ENCODE measurements around the gene JADE2. TPM values are rescaled to one million over a fixed set of nuclear protein-coding genes. Genes with fewer than 3 reads are reported as not detected.

JADE2 gene
- total RNA-seq, 1 experiment from 2014 or later = 39.9 TPM

- no peak for TF ChIP-seq FOSL1 (IDR thresholded peaks at IDR 0.05; ENCODE audit: low read depth)
- no peak for TF ChIP-seq SP1 (IDR thresholded peaks at IDR 0.05; ENCODE audit: low read depth)
- no peak for TF ChIP-seq RAD21 (IDR thresholded peaks at IDR 0.05; ENCODE audit: low read depth)
- TF ChIP-seq JUND (IDR thresholded peaks at IDR 0.05) = no peak
- TF ChIP-seq EZH2phosphoT487 (IDR thresholded peaks at IDR 0.05; ENCODE audit: borderline replicate concordance) = no peak
- no peak for TF ChIP-seq ELF1 (IDR thresholded peaks at IDR 0.05; ENCODE audit: borderline replicate concordance, low read depth)
- no peak for TF ChIP-seq EGR1 (IDR thresholded peaks at IDR 0.05; ENCODE audit: low read depth)
- no peak for TF ChIP-seq REST (IDR thresholded peaks at IDR 0.05; ENCODE audit: low read depth)
- no peak for TF ChIP-seq CEBPB (IDR thresholded peaks at IDR 0.05; ENCODE audit: low read depth)
These were observed 21.6 kb downstream of the JADE2 start for GRCh38 chr5:134547066-134547465.

More at GRCh38 chr5:134547066-134547465, 21.6 kb downstream of the JADE2 start:
- RAD21 ChIA-PET (ENCODE audit: low non-redundant PET in 1 of 2, low total read pairs in 2 of 2, uncharacterized antibody in 2 of 2, unreplicated experiment in 2 of 2) = interaction anchor here in 1 of 2 experiments (0.7 kb wide), 1 partner anchor 155 kb away, joined by 3 read pairs; no protein-coding TSS in a partner anchor
- Histone ChIP-seq H3K9ac (ENCODE audit: low read length) (no peak overlapping the region), H2AFZ (ENCODE audit: low read depth, low read length, poor library complexity, severe bottlenecking) (no peak overlapping the region), H4K20me1 (ENCODE audit: insufficient read depth) (no peaks in the 10 kb centered on the region), H3K4me1 (ENCODE audit: control insufficient read depth in 1 of 2, insufficient read depth in 2 of 2, low read length in 2 of 2) (peaks cover 0 to 3% of the 10 kb centered on the region in 2 experiments; a peak in 1 of 4 replicates), H3K27me3 (ENCODE audit: insufficient read depth, low read length) (no peaks in the 10 kb centered on the region), H3K4me2 (ENCODE audit: low read length) (no peak overlapping the region), H3K9me2 (ENCODE audit: insufficient read depth) (no peaks in the 10 kb centered on the region), H3K79me2 (ENCODE audit: insufficient read depth, low read length) (no peaks in the 10 kb centered on the region), H3K4me3 (replicated peaks in 1 of 2; ENCODE audit: low read depth in 1 of 2, low read length in 2 of 2) (no peak overlapping the region), H3K36me3 (ENCODE audit: control insufficient read depth in 1 of 2, insufficient read depth in 2 of 2, low read length in 2 of 2) (peaks cover 2 to 10% of the 10 kb centered on the region in 2 experiments; a peak in 2 of 4 replicates), H3K9me3 (ENCODE audit: control insufficient read depth in 1 of 2, insufficient read depth in 1 of 2, low read depth in 1 of 2, low read length in 2 of 2) (no peaks in the 10 kb centered on the region), H3K27ac (ENCODE audit: low read depth, low read length) (no peak overlapping the region)
- DNase-seq (ENCODE audit: low read depth, low spot score) (no peak), ATAC-seq (no peak)
- POLR2A ChIA-PET = no interaction called here
- no TSS peak for BruUV-seq (replicated peaks)
- intact Hi-C loops (cut with micrococcal nuclease) = no loop called here
- CTCF ChIA-PET = no interaction called here
